PFSK-1 (cell line): Measurements from ENCODE around the gene DGKI. TPM values are rescaled to one million over a fixed set of nuclear protein-coding genes. Genes with fewer than 3 reads are reported as not detected.

ENCODE experiments used
- FOXP2 ChIP-seq: optimal IDR thresholded peaks from 2 replicates; pipeline ENCODE3; 2011; ENCODE audit warnings: borderline replicate concordance, control low read depth, inconsistent platforms; ENCODE audit not compliant: insufficient read depth; ENCODE audit errors: extremely low read length, extremely low read depth
- POLR2AphosphoS5 ChIP-seq: IDR thresholded peaks from 2 replicates; pipeline ENCODE4 v1.6.1; 2012; ENCODE audit warnings: low read depth, mild to moderate bottlenecking, control low read depth, low read length, moderate library complexity
- REST ChIP-seq, 2 experiments: IDR thresholded peaks; 2 replicates each; pipeline versions ENCODE4 v1.6.1 to v1.8.0; 2011 to 2012; ENCODE audit warnings: low read depth in 2 of 2, low read length in 2 of 2, control low read depth in 1 of 2, inconsistent platforms in 1 of 2, mild to moderate bottlenecking in 1 of 2, moderate library complexity in 1 of 2; ENCODE audit not compliant: insufficient read depth in 1 of 2
- SIN3A ChIP-seq: IDR thresholded peaks from 2 replicates; pipeline ENCODE4 v1.6.1; 2012; ENCODE audit warnings: mild to moderate bottlenecking, low read length, moderate library complexity, borderline replicate concordance; ENCODE audit not compliant: insufficient read depth
- TAF1 ChIP-seq: IDR thresholded peaks from 2 replicates; pipeline ENCODE4 v1.6.1; 2012; ENCODE audit warnings: low read length, control low read depth, borderline replicate concordance; ENCODE audit not compliant: insufficient read depth
- polyA plus RNA-seq: library from polyadenylated mRNA; unstranded; fragments of >200 nt; gene quantifications from one replicate; pipeline ENCODE4 v1.2.1, GENCODE V29; 2012; ENCODE audit warnings: low read depth, missing spikeins; ENCODE audit not compliant: insufficient read length

Gene DGKI
- not detected for polyA plus RNA-seq

- TF ChIP-seq TAF1: no peak
- no peak for TF ChIP-seq SIN3A
- no peak for TF ChIP-seq REST (IDR thresholded peaks at IDR 0.05; ENCODE audit: insufficient read depth in 1 of 2, low read depth in 2 of 2, low read length in 2 of 2)
- no peak for TF ChIP-seq FOXP2
- no peak for TF ChIP-seq POLR2AphosphoS5
Measured at GRCh38 chr7:137846827-137847567, at the start of gene DGKI. DGKI (minus strand) TSS chr7:137846974.

- TF ChIP-seq FOXP2 (no peak), POLR2AphosphoS5 (no peak), SIN3A (no peak), REST (IDR thresholded peaks at IDR 0.05; ENCODE audit: insufficient read depth in 1 of 2, low read depth in 2 of 2, low read length in 2 of 2) (no peak), TAF1 (no peak)
Measured at GRCh38 chr7:137895301-137896221, 48.8 kb upstream of the DGKI start.

GRCh38 chr7:137893143-137893742 lies 46.5 kb upstream of the DGKI start:
- TF ChIP-seq FOXP2: no peak
- TF ChIP-seq SIN3A: no peak
- TF ChIP-seq POLR2AphosphoS5: no peak
- no peak for TF ChIP-seq TAF1
- TF ChIP-seq REST (IDR thresholded peaks at IDR 0.05; ENCODE audit: insufficient read depth in 1 of 2, low read depth in 2 of 2, low read length in 2 of 2): no peak

GRCh38 chr7:137891016-137891655 lies 44.4 kb upstream of the DGKI start:
- TF ChIP-seq SIN3A (no peak), TAF1 (no peak), POLR2AphosphoS5 (no peak)
